Fibroblast of pulmonary artery (primary cell): ENCODE data around the gene RAD51AP2.
A peak's percentile ranks its signal among the peaks of the same experiment; 100 is the strongest.
"Not testable (repeated sequence)": the region's sequence is repeated elsewhere in the genome, so short reads cannot be mapped to it uniquely, and the experiment has no call there.

Experiments used
- DNase-seq: peaks from one replicate; pipeline ENCODE4 v3.0.0-alpha.2; 2010; ENCODE audit warnings: low read depth
- H3K4me3 ChIP-seq: replicated peaks from 2 replicates; pipeline ENCODE4 v1.5.1; 2011; ENCODE audit warnings: low read depth, mild to moderate bottlenecking, control low read depth, low read length, moderate library complexity
- CTCF ChIP-seq: IDR thresholded peaks from 2 replicates; pipeline ENCODE4 v1.5.1; 2011; ENCODE audit warnings: mild to moderate bottlenecking, control low read depth, low read length, inconsistent platforms; ENCODE audit errors: missing control alignments

RAD51AP2 gene

GRCh38 chr2:17519486-17519885 lies 1.2 kb upstream of the RAD51AP2 start:
- DNase-seq = no peak
- no peak overlapping the region for H3K4me3 ChIP-seq
- TF ChIP-seq CTCF = no peak

- peak overlapping the region; percentile 56 for H3K4me3 ChIP-seq
Measured at GRCh38 chr2:17517481-17518211, 594 bp downstream of the RAD51AP2 start.

GRCh38 chr2:17515652-17516051 lies 2.6 kb downstream of the RAD51AP2 start:
- no peak for TF ChIP-seq CTCF
- DNase-seq = no peak
- no peak overlapping the region for H3K4me3 ChIP-seq

More at GRCh38 chr2:17517481-17518211, 594 bp downstream of the RAD51AP2 start:
- no peak for DNase-seq
- no peak for TF ChIP-seq CTCF

GRCh38 chr2:17506736-17507616 lies 11.3 kb downstream of the RAD51AP2 start:
- TF ChIP-seq CTCF = no peak
- no peak overlapping the region for H3K4me3 ChIP-seq
- DNase-seq = no peak

- H3K4me3 ChIP-seq = no peak overlapping the region
- no peak for DNase-seq
- no peak for TF ChIP-seq CTCF
Measured at GRCh38 chr2:17497718-17498117, 20.5 kb downstream of the RAD51AP2 start.

- no peak overlapping the region for H3K4me3 ChIP-seq
- TF ChIP-seq CTCF = no peak
- no peak for DNase-seq
Measured at GRCh38 chr2:17495590-17495989, 22.6 kb downstream of the RAD51AP2 start.

GRCh38 chr2:17490165-17490564 lies 28.1 kb downstream of the RAD51AP2 start:
- not testable (repeated sequence) for DNase-seq, H3K4me3 ChIP-seq

GRCh38 chr2:17488610-17489009 lies 29.6 kb downstream of the RAD51AP2 start:
- not testable (repeated sequence) for H3K4me3 ChIP-seq, DNase-seq
